K562 (cell line): ENCODE data around the gene CTCF. TPM values are rescaled to one million over a fixed set of nuclear protein-coding genes. Genes with fewer than 3 reads are reported as not detected.
A peak's percentile ranks its signal among the peaks of the same experiment; 100 is the strongest.

ENCODE experiments used
- ATAC-seq: fragments of 200-7000 bp; cut with Tn5 transposase; 3 replicates; pipeline ENCODE4 v1.9.1; 2020; ENCODE audit warnings: moderate library complexity
- BruUV-seq: library from RNA; stranded (reverse); fragments of 400-500 nt; replicated peaks from 2 replicates; lab custom pipeline; 2021; lab: Mats Ljungman, UMichigan
- CTCF ChIA-PET: fragments of 300-600 bp; formaldehyde crosslinking; extraction: SDS; loops from one replicate; lab custom pipeline; 2021; ENCODE audit warnings: low intra/inter-chr PET ratio; lab: Yijun Ruan, JAX
- POLR2A ChIA-PET: fragments of 300-600, 350-650 bp; sonication (Branson Sonifier 250); formaldehyde crosslinking; extraction: SDS; loops from one replicate; lab custom pipeline; 2021; ENCODE audit warnings: antibody characterized with exemption, inconsistent platforms; lab: Yijun Ruan, JAX
- DNase-seq, 4 experiments: peaks; one replicate each; pipeline versions ENCODE4 v3.0.0 to v3.0.0-alpha.2; 2011 to 2018; ENCODE audit warnings: low spot score in 3 of 4, mixed read lengths in 3 of 4; ENCODE audit errors: extremely low read depth in 1 of 4
- FAIRE-seq: peaks from 2 replicates; lab custom pipeline; 2011; peaks lifted over from hg19 to GRCh38; lab: Jason Lieb, UNC
- H2AFZ ChIP-seq: 2 replicates; pipeline ENCODE4 v1.6.0; 2011; ENCODE audit warnings: low read depth, low read length, control low read depth, inconsistent platforms
- H3K27ac ChIP-seq: fragments of 200-600 bp; 3 replicates; pipeline ENCODE4 v1.8.0; 2011; ENCODE audit warnings: low read depth, mild to moderate bottlenecking, control low read depth, inconsistent platforms, low read length, moderate library complexity, mixed read lengths; ENCODE audit errors: extremely low read depth
- H3K27me3 ChIP-seq, 2 experiments: fragments of 300-600 bp in 1 of 2; 2 replicates in 1 of 2; 3 replicates in 1 of 2; pipeline versions ENCODE4 v1.6.0 to v1.8.0; 2011; ENCODE audit warnings: inconsistent platforms in 2 of 2, low read length in 2 of 2, mild to moderate bottlenecking in 1 of 2, mixed read lengths in 1 of 2, moderate library complexity in 1 of 2; ENCODE audit not compliant: control insufficient read depth in 2 of 2, insufficient read depth in 2 of 2
- H3K36me3 ChIP-seq: fragments of 300-600 bp; 3 replicates; pipeline ENCODE4 v1.8.0; 2011; ENCODE audit warnings: mild to moderate bottlenecking, low read length, inconsistent platforms; ENCODE audit not compliant: control insufficient read depth, insufficient read depth
- H3K4me1 ChIP-seq, 2 experiments: fragments of 200-600 bp in 1 of 2; replicated peaks in 1 of 2; 2 replicates in 1 of 2; 3 replicates in 1 of 2; pipeline versions ENCODE4 v1.5.1 to v1.8.0; 2011; ENCODE audit warnings: inconsistent platforms in 2 of 2, low read length in 2 of 2, mild to moderate bottlenecking in 1 of 2, mixed read lengths in 1 of 2, moderate library complexity in 1 of 2; ENCODE audit not compliant: control insufficient read depth in 2 of 2, insufficient read depth in 2 of 2
- H3K4me2 ChIP-seq: 2 replicates; pipeline ENCODE4 v1.6.1; 2011; ENCODE audit warnings: low read length, control low read depth, inconsistent platforms, mixed read lengths; ENCODE audit not compliant: insufficient read depth
- H3K4me3 ChIP-seq: fragments of 200-600 bp; sonication (generic), shearing (Covaris generic); 2 replicates; pipeline ENCODE4 v1.5.1; 2016; ENCODE audit warnings: control low read depth, inconsistent platforms
- H3K79me2 ChIP-seq: fragments of 200-600 bp; 3 replicates; pipeline ENCODE4 v1.8.0; 2011; ENCODE audit warnings: low read length, inconsistent platforms; ENCODE audit not compliant: control insufficient read depth, insufficient read depth
- H3K9ac ChIP-seq, 2 experiments: 2 replicates each; pipeline versions ENCODE4 v1.6.0 to v1.6.1; 2011; ENCODE audit warnings: low read depth in 2 of 2, low read length in 2 of 2, control low read depth in 1 of 2, inconsistent platforms in 1 of 2, mild to moderate bottlenecking in 1 of 2, mixed read lengths in 1 of 2; ENCODE audit not compliant: insufficient read depth in 1 of 2
- H3K9me1 ChIP-seq: one replicate; pipeline ENCODE4 v1.6.0; 2011; ENCODE audit warnings: inconsistent platforms, mild to moderate bottlenecking, low read length, moderate library complexity; ENCODE audit not compliant: control insufficient read depth, insufficient read depth
- H3K9me3 ChIP-seq: replicated peaks from 2 replicates; pipeline ENCODE4 v1.5.1; 2011; ENCODE audit warnings: low read depth, low read length, inconsistent platforms; ENCODE audit not compliant: control insufficient read depth, insufficient read depth
- H4K20me1 ChIP-seq: replicated peaks from 2 replicates; pipeline ENCODE4 v1.6.1; 2011; ENCODE audit warnings: low read length, inconsistent platforms, mixed read lengths; ENCODE audit not compliant: control insufficient read depth, insufficient read depth
- CREM ChIP-seq: IDR thresholded peaks from 2 replicates; pipeline ENCODE4 v1.6.1; 2014; ENCODE audit warnings: antibody characterized with exemption, low read depth
- GATAD2B ChIP-seq: fragments of 450-650 bp; IDR thresholded peaks from 2 replicates; pipeline ENCODE4 v1.6.1; 2017; ENCODE audit warnings: mild to moderate bottlenecking, borderline replicate concordance
- HMG20B ChIP-seq: fragments of 250-450 bp; sonication (Bioruptor Pico); IDR thresholded peaks from 2 replicates; pipeline ENCODE4 v1.5.0; 2021; ENCODE audit warnings: mild to moderate bottlenecking
- HNRNPLL ChIP-seq: fragments of 200-400 bp; formaldehyde crosslinking; IDR thresholded peaks from 2 replicates; pipeline ENCODE4 v1.6.1; 2017; ENCODE audit warnings: low read length, low read depth, mild to moderate bottlenecking; ENCODE audit not compliant: poor library complexity, severe bottlenecking
- JUND ChIP-seq, 2 experiments: IDR thresholded peaks; 2 replicates in 1 of 2; 3 replicates in 1 of 2; pipeline ENCODE4 v1.6.1; 2011; ENCODE audit warnings: borderline replicate concordance in 2 of 2, low read depth in 2 of 2, low read length in 2 of 2, improper control_type of control experiment in 1 of 2, missing biosample characterization in 1 of 2, missing genetic modification characterization in 1 of 2, missing genetic modification reagents in 1 of 2
- KDM5B ChIP-seq: fragments of 200-600 bp; sonication (generic); IDR thresholded peaks from 2 replicates; pipeline ENCODE4 v1.6.1; 2012; ENCODE audit warnings: low read depth, mild to moderate bottlenecking, moderate library complexity, low read length, control low read depth, inconsistent platforms; ENCODE audit not compliant: insufficient replicate concordance
- L3MBTL2 ChIP-seq: fragments of 450-650 bp; IDR thresholded peaks from 2 replicates; pipeline ENCODE4 v1.6.1; 2016; ENCODE audit warnings: mild to moderate bottlenecking, moderate library complexity
- MEIS2 ChIP-seq: fragments of 450-650 bp; IDR thresholded peaks from 2 replicates; pipeline ENCODE4 v1.6.1; 2014; ENCODE audit warnings: mild to moderate bottlenecking; ENCODE audit not compliant: partially characterized antibody
- MTA2 ChIP-seq: fragments of 450-650 bp; IDR thresholded peaks from 2 replicates; pipeline ENCODE4 v1.6.1; 2016; ENCODE audit warnings: low read depth
- MYNN ChIP-seq, 2 experiments: sonication (generic); formaldehyde crosslinking in 1 of 2; IDR thresholded peaks; 2 replicates each; pipeline versions ENCODE4 v1.5.0 to v1.6.1; 2016 to 2020; ENCODE audit warnings: antibody characterized with exemption in 1 of 2, missing genetic modification reagents in 1 of 2
- SP1 ChIP-seq: sonication (generic); formaldehyde crosslinking; IDR thresholded peaks from 2 replicates; pipeline ENCODE4 v1.8.1; 2022; ENCODE audit warnings: mild to moderate bottlenecking, missing genetic modification reagents
- STAG1 ChIP-seq: sonication (generic); formaldehyde crosslinking; IDR thresholded peaks from 2 replicates; pipeline ENCODE4 v1.5.0; 2020; ENCODE audit warnings: missing genetic modification reagents, borderline replicate concordance
- ZFP36 ChIP-seq: fragments of 150-350 bp; IDR thresholded peaks from 2 replicates; pipeline ENCODE4 v1.6.1; 2018; ENCODE audit warnings: low read length, low read depth; ENCODE audit not compliant: partially characterized antibody
- ZNF263 ChIP-seq: sonication (generic); formaldehyde crosslinking; IDR thresholded peaks from 2 replicates; pipeline ENCODE4 v1.8.0; 2022; ENCODE audit warnings: mild to moderate bottlenecking, missing genetic modification reagents, borderline replicate concordance
- ZNF780A ChIP-seq: fragments of 250-450 bp; sonication (Bioruptor Pico); IDR thresholded peaks from 2 replicates; pipeline ENCODE4 v1.5.0; 2021; ENCODE audit warnings: mild to moderate bottlenecking
- WGBS: fragments of 100-300 bp; shearing (Covaris generic); methylation state at CpG from one replicate; pipeline ENCODE4 v1.1.6; 2016; ENCODE audit warnings: low coverage, mixed read lengths; ENCODE audit not compliant: insufficient coverage; ENCODE audit errors: missing lambda C conversion rate; 5-methylcytosine and 5-hydroxymethylcytosine counted together
- in situ Hi-C: fragments of 300-500 bp; cut with MboI; formaldehyde crosslinking; loops from 4 replicates; pipeline ENCODE4 v1.15.0; 2018; ENCODE audit warnings: inconsistent platforms, mixed read lengths
- intact Hi-C: fragments of 100-400 bp; cut with micrococcal nuclease; formaldehyde crosslinking; loops from 2 replicates; pipeline ENCODE4 v1.14.2; 2022
- polyA plus RNA-seq, 8 experiments: library from polyadenylated mRNA; depleted of rRNA in 4 of 8; stranded (reverse) in 5 of 8; unstranded in 3 of 8; fragments of >200 nt; fragmentation: Nextera tagmentation in 2 of 8; fragmentation: Illumina TruSeq in 1 of 8; extraction: Ambion mirVana in 2 of 8; extraction: Trizol in 1 of 8; gene quantifications; 2 replicates each; pipeline versions ENCODE4 v1.2.1 to v1.2.3, GENCODE V29; 2011 to 2014; ENCODE audit warnings: inconsistent platforms in 1 of 8, missing spikeins in 1 of 8
- total RNA-seq, 7 experiments: library from RNA; depleted of rRNA in 6 of 7; stranded (reverse); fragments of >200 nt in 6 of 7; fragmentation: Illumina TruSeq in 2 of 7; extraction: Trizol in 2 of 7; gene quantifications; 2 replicates each; pipeline versions ENCODE4 v1.2.1 to v1.2.3, GENCODE V29; 2011 to 2021; ENCODE audit warnings: low replicate concordance in 1 of 7
- TF ChIP-seq, protein P1 (sequence below): fragments of 450-650 bp; IDR thresholded peaks from 2 replicates; pipeline ENCODE4 v1.6.1; 2016
- TF ChIP-seq, protein P2 (sequence below), 2 experiments: fragments of 450-650 bp; conservative IDR thresholded peaks; 2 replicates each; pipeline ENCODE4 v1.6.1; 2017; ENCODE audit warnings: mild to moderate bottlenecking in 2 of 2, moderate library complexity in 2 of 2

Gene CTCF
- total and polyA plus RNA-seq, 9 of the 15 experiments (the other 6 are each of a cell fraction or from before 2014, with no cell fraction given): 7.8 to 49.2 (median 33.9) TPM

GRCh38 chr16:67667817-67668494 is 105.6 kb downstream of the CTCF start:
- in situ Hi-C loops: loop anchor here (5.0 kb wide), 1 partner anchor 259 kb away; no protein-coding TSS in a partner anchor
- BruUV-seq: no TSS peak
- ATAC-seq (peak; percentile 89), FAIRE-seq (peak; percentile 96), DNase-seq (peak; percentile 85 to 90 (median 86))
- H3K9ac ChIP-seq: peak overlapping the region in 1 of 2 experiments; percentile 45; a peak in 1 of 4 replicates
- H3K9me1 ChIP-seq: no peaks in the 10 kb centered on the region
- intact Hi-C loops: loop anchor here (1.0 to 2.0 kb wide), 2 partner anchors 105 to 147 kb away; partner anchors contain the start of gene CTCF
- H3K27me3 ChIP-seq: no peaks in the 10 kb centered on the region
- peaks cover 2% of the 10 kb centered on the region; the same call in 1 of the 2 replicates for H4K20me1 ChIP-seq
- peak overlapping the region; percentile 99 for H2AFZ ChIP-seq
- ChIA-PET POLR2A (interaction anchor here (0.6 to 1.1 kb wide), 6 partner anchors 9 to 692 kb away, joined by 3 to 4 read pairs (median 3); no protein-coding TSS in a partner anchor), CTCF (interaction anchor here (0.6 to 3.0 kb wide), 4 partner anchors 105 to 174 kb away, joined by 3 to 25 read pairs (median 9); partner anchors contain the start of gene CTCF)
- H3K4me2 ChIP-seq: no peak overlapping the region
- H3K4me3 ChIP-seq: no peak overlapping the region
- H3K79me2 ChIP-seq: peaks cover 3% of the 10 kb centered on the region; the same call in 1 of the 3 replicates
- H3K4me1 ChIP-seq: peaks cover 14 to 39% of the 10 kb centered on the region in 2 experiments
- no peak overlapping the region for H3K27ac ChIP-seq
- no peaks in the 10 kb centered on the region for H3K9me3 ChIP-seq
- 36% methylated on average over 16 of the region's 18 CpGs for WGBS
- peaks cover 7% of the 10 kb centered on the region; the same call in 2 of the 3 replicates for H3K36me3 ChIP-seq
- TF ChIP-seq HNRNPLL (no peak), MEIS2 (peak; percentile 37), MTA2 (no peak), ZNF263 (peak; percentile 62; the same call in 1 of the 2 replicates), SP1 (peak; percentile 31), L3MBTL2 (peak; percentile 30; the same call in 1 of the 2 replicates), CREM (peak; percentile 55; the same call in 1 of the 2 replicates), STAG1 (peak; percentile 60; the same call in 1 of the 2 replicates), JUND (IDR thresholded peaks at IDR 0.05; ENCODE audit: borderline replicate concordance, low read depth, low read length) (peak; percentile 9; the same call in 1 of the 2 replicates), JUND (tag; IDR thresholded peaks at IDR 0.05; ENCODE audit: borderline replicate concordance, low read depth, low read length) (no peak; the same call in 2 of the 3 replicates), GATAD2B (0 out of 2 replicates have a peak, but pooled peaks have one; percentile 44), ZNF780A (CRISPR knock-in tag) (no peak), HMG20B (CRISPR knock-in tag) (no peak), KDM5B (no peak), MYNN (IDR thresholded peaks at IDR 0.05) (0 out of 2 replicates have a peak, but pooled peaks have one; percentile 34), MYNN (CRISPR knock-in tag; IDR thresholded peaks at IDR 0.05) (no peak), ZFP36 (peak; percentile 10)
- TF ChIP-seq, protein P1, sequence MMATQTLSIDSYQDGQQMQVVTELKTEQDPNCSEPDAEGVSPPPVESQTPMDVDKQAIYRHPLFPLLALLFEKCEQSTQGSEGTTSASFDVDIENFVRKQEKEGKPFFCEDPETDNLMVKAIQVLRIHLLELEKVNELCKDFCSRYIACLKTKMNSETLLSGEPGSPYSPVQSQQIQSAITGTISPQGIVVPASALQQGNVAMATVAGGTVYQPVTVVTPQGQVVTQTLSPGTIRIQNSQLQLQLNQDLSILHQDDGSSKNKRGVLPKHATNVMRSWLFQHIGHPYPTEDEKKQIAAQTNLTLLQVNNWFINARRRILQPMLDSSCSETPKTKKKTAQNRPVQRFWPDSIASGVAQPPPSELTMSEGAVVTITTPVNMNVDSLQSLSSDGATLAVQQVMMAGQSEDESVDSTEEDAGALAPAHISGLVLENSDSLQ: peak; percentile 90
- TF ChIP-seq, protein P2, sequence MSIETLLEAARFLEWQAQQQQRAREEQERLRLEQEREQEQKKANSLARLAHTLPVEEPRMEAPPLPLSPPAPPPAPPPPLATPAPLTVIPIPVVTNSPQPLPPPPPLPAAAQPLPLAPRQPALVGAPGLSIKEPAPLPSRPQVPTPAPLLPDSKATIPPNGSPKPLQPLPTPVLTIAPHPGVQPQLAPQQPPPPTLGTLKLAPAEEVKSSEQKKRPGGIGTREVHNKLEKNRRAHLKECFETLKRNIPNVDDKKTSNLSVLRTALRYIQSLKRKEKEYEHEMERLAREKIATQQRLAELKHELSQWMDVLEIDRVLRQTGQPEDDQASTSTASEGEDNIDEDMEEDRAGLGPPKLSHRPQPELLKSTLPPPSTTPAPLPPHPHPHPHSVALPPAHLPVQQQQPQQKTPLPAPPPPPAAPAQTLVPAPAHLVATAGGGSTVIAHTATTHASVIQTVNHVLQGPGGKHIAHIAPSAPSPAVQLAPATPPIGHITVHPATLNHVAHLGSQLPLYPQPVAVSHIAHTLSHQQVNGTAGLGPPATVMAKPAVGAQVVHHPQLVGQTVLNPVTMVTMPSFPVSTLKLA (conservative IDR thresholded peaks at IDR 0.05): peak in 1 of 2 experiments; percentile 36; a peak in 2 of 4 replicates
